ENCODE data around the gene RASSF10.

GRCh38 chr11:12966002-12966401, 43.1 kb upstream of the RASSF10 start:
- no peak for TF ChIP-seq POLR2AphosphoS5 (IDR thresholded peaks at IDR 0.05)
- TF ChIP-seq, protein P1, sequence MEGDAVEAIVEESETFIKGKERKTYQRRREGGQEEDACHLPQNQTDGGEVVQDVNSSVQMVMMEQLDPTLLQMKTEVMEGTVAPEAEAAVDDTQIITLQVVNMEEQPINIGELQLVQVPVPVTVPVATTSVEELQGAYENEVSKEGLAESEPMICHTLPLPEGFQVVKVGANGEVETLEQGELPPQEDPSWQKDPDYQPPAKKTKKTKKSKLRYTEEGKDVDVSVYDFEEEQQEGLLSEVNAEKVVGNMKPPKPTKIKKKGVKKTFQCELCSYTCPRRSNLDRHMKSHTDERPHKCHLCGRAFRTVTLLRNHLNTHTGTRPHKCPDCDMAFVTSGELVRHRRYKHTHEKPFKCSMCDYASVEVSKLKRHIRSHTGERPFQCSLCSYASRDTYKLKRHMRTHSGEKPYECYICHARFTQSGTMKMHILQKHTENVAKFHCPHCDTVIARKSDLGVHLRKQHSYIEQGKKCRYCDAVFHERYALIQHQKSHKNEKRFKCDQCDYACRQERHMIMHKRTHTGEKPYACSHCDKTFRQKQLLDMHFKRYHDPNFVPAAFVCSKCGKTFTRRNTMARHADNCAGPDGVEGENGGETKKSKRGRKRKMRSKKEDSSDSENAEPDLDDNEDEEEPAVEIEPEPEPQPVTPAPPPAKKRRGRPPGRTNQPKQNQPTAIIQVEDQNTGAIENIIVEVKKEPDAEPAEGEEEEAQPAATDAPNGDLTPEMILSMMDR (IDR thresholded peaks at IDR 0.05), result no peak

All from gastroesophageal sphincter (tissue), 3 donors.